ENCODE results near the gene TSNAXIP1. TPM values are rescaled to one million over a fixed set of nuclear protein-coding genes. Genes with fewer than 3 reads are reported as not detected.

Gene TSNAXIP1
- total and polyA plus RNA-seq, 2 experiments from 2014 or later = 0.65 to 1.2 TPM

DNA sequence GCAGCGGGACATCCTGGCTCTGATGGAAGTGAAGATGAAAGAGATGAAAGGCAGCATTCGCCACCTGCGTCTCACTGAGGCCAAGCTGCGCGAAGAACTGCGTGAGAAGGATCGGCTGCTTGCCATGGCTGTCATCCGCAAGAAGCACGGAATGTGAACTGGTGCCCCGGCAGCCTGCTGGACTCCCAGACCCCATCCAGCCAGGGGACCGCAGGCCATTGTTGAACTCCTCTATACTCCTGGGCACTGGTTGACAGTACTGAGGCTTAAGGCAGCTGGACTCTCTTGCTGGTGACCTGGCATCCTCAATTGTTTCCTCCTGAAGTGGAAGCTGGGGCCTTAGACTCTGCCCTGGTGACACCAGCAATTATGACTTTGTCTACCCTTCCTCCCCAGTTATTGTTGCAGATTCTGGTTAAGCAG, 36.7 kb downstream of the TSNAXIP1 start:
- Histone ChIP-seq H2AFZ (peak overlapping the region; percentile 97; the same call in 1 of the 2 replicates), H3K4me1 (ENCODE audit: insufficient read depth) (peaks cover 42% of the 10 kb centered on the region), H3K9me2 (ENCODE audit: insufficient read depth) (no peaks in the 10 kb centered on the region), H4K20me1 (ENCODE audit: insufficient read depth) (no peaks in the 10 kb centered on the region), H3K36me3 (ENCODE audit: low read depth) (no peaks in the 10 kb centered on the region), H3K9ac (peak overlapping the region; percentile 75), H3F3A (ENCODE audit: insufficient read depth) (peaks cover 15% of the 10 kb centered on the region), H3K79me2 (ENCODE audit: insufficient read depth) (peaks cover 49% of the 10 kb centered on the region), H3K4me3 (peak overlapping the region; percentile 76), H3K27ac (peak overlapping the region; percentile 91), H3K9me3 (ENCODE audit: low read depth) (no peaks in the 10 kb centered on the region), H3K4me2 (ENCODE audit: unreplicated experiment) (peak overlapping the region; percentile 85), H3K27me3 (replicated peaks; ENCODE audit: insufficient read depth) (no peaks in the 10 kb centered on the region)
- in situ Hi-C loops (cut with MboI) = no loop called here
- WGBS, 2 experiments (ENCODE audit: low coverage in 1 of 2, low lambda C conversion rate in 2 of 2, missing lambda C conversion rate in 2 of 2) = 0 to 4% methylated on average over 6 to 11 of the region's 11 CpGs
- TF ChIP-seq EZH2phosphoT487 (IDR thresholded peaks at IDR 0.05; ENCODE audit: insufficient read depth, low read depth) = no peak
- no peak for TF ChIP-seq EZH2 (IDR thresholded peaks at IDR 0.05; ENCODE audit: insufficient read depth, poor library complexity, severe bottlenecking)
- peak; percentile 70 for DNase-seq

DNA sequence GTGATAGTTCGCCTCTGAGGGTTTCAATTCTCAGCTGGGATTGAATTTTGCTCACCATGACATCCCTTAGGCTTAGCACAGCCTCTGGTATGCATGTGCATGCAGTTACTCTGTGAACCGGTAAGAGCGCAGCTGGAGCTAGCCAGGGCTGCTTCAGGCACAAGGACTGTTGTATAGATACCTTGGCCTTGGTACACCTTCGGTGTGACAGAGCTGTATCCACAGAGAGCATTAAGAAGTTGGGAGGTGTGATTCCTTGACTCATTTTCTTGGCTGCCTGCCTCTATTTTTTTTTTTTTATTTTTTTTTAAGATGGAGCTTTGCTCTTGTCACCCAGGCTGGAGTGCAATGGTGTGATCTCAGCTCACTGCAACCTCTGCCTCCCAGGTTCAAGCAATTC, 37.8 kb downstream of the TSNAXIP1 start:
- no peaks in the 10 kb centered on the region for H3K27me3 ChIP-seq (replicated peaks; ENCODE audit: insufficient read depth)
- H3F3A ChIP-seq (ENCODE audit: insufficient read depth) = peaks cover 15% of the 10 kb centered on the region
- H3K9me2 ChIP-seq (ENCODE audit: insufficient read depth) = no peaks in the 10 kb centered on the region
- H4K20me1 ChIP-seq (ENCODE audit: insufficient read depth) = no peaks in the 10 kb centered on the region
- no peak overlapping the region for H2AFZ ChIP-seq
- H3K36me3 ChIP-seq (ENCODE audit: low read depth) = no peaks in the 10 kb centered on the region
- H3K27ac ChIP-seq = peak overlapping the region; percentile 91
- peak overlapping the region; percentile 76 for H3K4me3 ChIP-seq
- H3K4me2 ChIP-seq (ENCODE audit: unreplicated experiment) = peak overlapping the region; percentile 85
- peak; percentile 57 for DNase-seq
- in situ Hi-C loops (cut with MboI) = no loop called here
- H3K9me3 ChIP-seq (ENCODE audit: low read depth) = no peaks in the 10 kb centered on the region
- H3K9ac ChIP-seq = peak overlapping the region; percentile 75
- 68 to 76% methylated on average over 4 of the region's 4 CpGs for WGBS, 2 experiments (ENCODE audit: low coverage in 1 of 2, low lambda C conversion rate in 2 of 2, missing lambda C conversion rate in 2 of 2)
- H3K4me1 ChIP-seq (ENCODE audit: insufficient read depth) = peaks cover 44% of the 10 kb centered on the region
- TF ChIP-seq EZH2 (IDR thresholded peaks at IDR 0.05; ENCODE audit: insufficient read depth, poor library complexity, severe bottlenecking) (no peak), EZH2phosphoT487 (IDR thresholded peaks at IDR 0.05; ENCODE audit: insufficient read depth, low read depth) (no peak)
- peaks cover 60% of the 10 kb centered on the region for H3K79me2 ChIP-seq (ENCODE audit: insufficient read depth)

DNA sequence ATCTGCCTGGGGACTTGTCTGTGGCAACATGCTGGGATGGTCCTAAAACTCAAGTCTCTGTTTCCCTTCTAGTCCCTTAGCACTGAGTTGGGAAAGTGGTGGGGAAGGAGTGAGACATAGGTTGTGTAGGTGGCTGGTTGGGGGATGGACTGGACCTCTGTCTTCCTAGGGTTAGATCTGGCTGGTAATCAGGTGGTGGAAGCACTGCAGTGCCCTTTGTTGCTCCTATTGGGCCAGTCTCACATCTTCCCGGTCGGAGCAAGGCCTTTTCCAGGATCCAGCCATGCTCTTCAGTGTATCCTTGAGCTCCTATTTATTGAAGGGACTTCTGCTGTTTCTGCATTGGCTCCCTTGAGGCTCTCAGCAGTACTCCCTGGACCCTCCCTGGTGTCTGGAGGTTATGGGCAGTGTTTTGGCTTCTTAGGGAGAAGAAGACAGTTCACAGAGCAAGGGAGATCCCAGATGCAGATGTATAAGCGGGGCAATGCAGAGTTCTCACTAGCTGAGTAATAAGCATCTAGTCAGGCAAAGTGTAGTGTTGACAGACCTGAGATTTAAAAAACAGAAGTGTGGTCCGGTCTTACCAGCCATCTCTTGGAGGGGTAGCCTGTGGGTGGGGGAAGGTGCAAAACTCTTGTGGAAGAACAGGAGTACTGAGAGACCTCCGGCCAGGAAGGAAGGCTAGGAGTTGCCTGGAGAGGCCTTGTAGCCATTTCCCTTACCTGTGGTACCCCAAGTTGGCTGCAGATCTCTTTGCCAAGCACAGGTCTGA, 38.8 kb downstream of the TSNAXIP1 start:
- Histone ChIP-seq H3K9me2 (ENCODE audit: insufficient read depth) (no peaks in the 10 kb centered on the region), H3K4me2 (ENCODE audit: unreplicated experiment) (peak overlapping the region; percentile 85), H2AFZ (no peak overlapping the region; the same call in 1 of the 2 replicates), H3K79me2 (ENCODE audit: insufficient read depth) (peaks cover 70% of the 10 kb centered on the region), H3F3A (ENCODE audit: insufficient read depth) (peaks cover 15% of the 10 kb centered on the region), H3K9ac (peak overlapping the region; percentile 99), H3K36me3 (ENCODE audit: low read depth) (no peaks in the 10 kb centered on the region), H4K20me1 (ENCODE audit: insufficient read depth) (no peaks in the 10 kb centered on the region), H3K4me3 (peak overlapping the region; percentile 96), H3K27ac (peak overlapping the region; percentile 91), H3K4me1 (ENCODE audit: insufficient read depth) (peaks cover 44% of the 10 kb centered on the region), H3K9me3 (ENCODE audit: low read depth) (no peaks in the 10 kb centered on the region), H3K27me3 (replicated peaks; ENCODE audit: insufficient read depth) (no peaks in the 10 kb centered on the region)
- peak; percentile 44 for DNase-seq
- WGBS, 2 experiments (ENCODE audit: low coverage in 1 of 2, low lambda C conversion rate in 2 of 2, missing lambda C conversion rate in 2 of 2) = 49 to 53% methylated on average over 5 of the region's 5 CpGs
- in situ Hi-C loops (cut with MboI) = no loop called here
- TF ChIP-seq EZH2 (IDR thresholded peaks at IDR 0.05; ENCODE audit: insufficient read depth, poor library complexity, severe bottlenecking) (no peak), EZH2phosphoT487 (IDR thresholded peaks at IDR 0.05; ENCODE audit: insufficient read depth, low read depth) (no peak)

DNA sequence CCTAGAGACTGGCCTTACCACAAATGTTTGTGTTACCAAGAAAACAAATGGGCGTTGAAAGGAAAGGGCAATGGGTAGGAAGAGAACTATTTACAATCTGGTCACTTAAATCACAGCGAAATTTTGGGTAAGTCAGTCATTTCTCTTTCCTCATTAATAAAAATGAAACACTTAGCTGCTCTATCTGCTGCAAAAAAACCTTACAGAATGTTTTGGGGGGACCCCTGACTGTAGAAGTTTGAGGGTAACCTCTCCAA, 39.3 kb downstream of the TSNAXIP1 start:
- Histone ChIP-seq H3K4me1 (ENCODE audit: insufficient read depth) (peaks cover 44% of the 10 kb centered on the region), H3K27ac (peak overlapping the region; percentile 91), H3K4me3 (peak overlapping the region; percentile 96), H3K79me2 (ENCODE audit: insufficient read depth) (peaks cover 75% of the 10 kb centered on the region), H2AFZ (peak overlapping the region; percentile 81), H3K9ac (peak overlapping the region; percentile 99), H3K9me3 (ENCODE audit: low read depth) (no peaks in the 10 kb centered on the region), H3K9me2 (ENCODE audit: insufficient read depth) (no peaks in the 10 kb centered on the region), H4K20me1 (ENCODE audit: insufficient read depth) (0 out of 2 replicates have a peak, but pooled peaks cover 3% of the 10 kb centered on the region), H3K36me3 (ENCODE audit: low read depth) (no peaks in the 10 kb centered on the region), H3K27me3 (replicated peaks; ENCODE audit: insufficient read depth) (no peaks in the 10 kb centered on the region), H3F3A (ENCODE audit: insufficient read depth) (peaks cover 15% of the 10 kb centered on the region), H3K4me2 (ENCODE audit: unreplicated experiment) (peak overlapping the region; percentile 83)
- in situ Hi-C loops (cut with MboI) = no loop called here
- TF ChIP-seq EZH2 (IDR thresholded peaks at IDR 0.05; ENCODE audit: insufficient read depth, poor library complexity, severe bottlenecking) = no peak
- no peak for TF ChIP-seq EZH2phosphoT487 (IDR thresholded peaks at IDR 0.05; ENCODE audit: insufficient read depth, low read depth)
- DNase-seq = peak; percentile 17
- WGBS, 2 experiments (ENCODE audit: low coverage in 1 of 2, low lambda C conversion rate in 2 of 2, missing lambda C conversion rate in 2 of 2) = 3 to 6% methylated on average over 2 of the region's 2 CpGs

Data from GM23248 (cell line).